SKM-1 (cell line): Measurements from ENCODE around the gene SYNE1.
A peak's percentile ranks its signal among the peaks of the same experiment; 100 is the strongest.

Source experiments
- DNase-seq: peaks from one replicate; lab custom pipeline; 2025; ENCODE audit not compliant: unreplicated experiment; lab: John Stamatoyannopoulos, UW

The SYNE1 gene

GRCh38 chr6:152379423-152379822, 257.7 kb downstream of the SYNE1 start:
- DNase-seq, result no peak

DNA sequence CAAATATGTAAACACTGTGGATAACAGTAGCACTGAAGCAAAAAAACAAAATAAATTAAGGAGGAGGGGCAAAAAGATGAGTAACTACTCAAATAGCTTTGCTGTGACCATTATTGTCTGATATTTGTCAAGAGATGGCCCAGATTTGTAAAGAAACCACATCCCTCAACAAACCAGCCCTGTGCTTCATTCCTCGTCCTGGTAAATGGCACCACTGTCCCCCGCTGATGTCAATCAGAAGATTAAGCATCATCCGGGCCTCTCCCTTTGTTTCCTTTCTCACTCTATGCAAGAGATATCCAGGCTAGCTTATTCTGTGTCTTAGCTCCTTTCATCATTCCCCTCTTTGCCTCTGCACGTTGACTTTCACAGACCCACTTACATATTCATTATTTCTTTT, 259.0 kb downstream of the SYNE1 start:
- no peak for DNase-seq

GRCh38 chr6:152375197-152375596, 262.0 kb downstream of the SYNE1 start:
- DNase-seq, result no peak

GRCh38 chr6:152372945-152373344, 264.2 kb downstream of the SYNE1 start:
- DNase-seq, result no peak

GRCh38 chr6:152371775-152372174, 265.4 kb downstream of the SYNE1 start:
- DNase-seq, result no peak

DNA sequence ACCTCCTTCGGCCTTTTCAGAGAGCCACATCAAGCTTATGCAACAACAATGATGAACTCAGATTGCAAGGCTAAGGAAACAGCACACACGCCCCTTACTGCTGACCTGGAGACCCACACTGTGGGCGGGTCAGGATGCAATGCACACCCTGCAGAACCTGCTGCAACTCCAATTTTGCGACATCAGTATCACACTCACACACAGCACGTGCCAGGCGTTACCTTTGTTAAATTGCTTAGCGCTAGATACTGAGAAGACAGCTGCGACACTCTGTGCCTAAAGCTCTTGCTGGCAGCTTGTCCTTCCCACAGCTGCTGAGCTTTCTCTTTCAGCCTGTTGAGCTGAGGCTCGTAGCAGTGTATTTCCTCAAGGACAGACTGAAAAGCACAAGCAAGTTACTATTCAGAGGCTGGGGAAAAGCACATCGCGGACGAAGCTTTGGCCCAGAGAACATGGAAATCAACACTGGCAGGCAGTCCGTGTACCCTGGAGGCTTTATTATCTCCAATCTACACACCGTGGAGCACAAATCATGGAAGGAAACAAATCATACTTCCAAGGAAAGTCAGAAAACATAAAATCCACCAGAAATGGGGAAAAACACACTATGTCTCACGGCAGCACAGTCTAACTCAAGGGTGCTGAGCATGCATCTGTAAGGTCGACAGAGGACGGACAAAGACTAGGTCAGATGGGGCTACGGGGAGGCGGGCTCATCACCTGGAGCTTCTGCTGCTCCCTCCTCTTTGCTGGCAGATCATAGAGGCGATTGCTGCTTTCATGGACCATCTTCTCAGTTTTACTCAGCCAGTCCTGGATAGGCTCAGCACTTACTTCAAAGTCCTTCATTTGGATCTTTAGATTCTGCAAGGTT, 268.2 kb downstream of the SYNE1 start:
- no peak for DNase-seq

DNA sequence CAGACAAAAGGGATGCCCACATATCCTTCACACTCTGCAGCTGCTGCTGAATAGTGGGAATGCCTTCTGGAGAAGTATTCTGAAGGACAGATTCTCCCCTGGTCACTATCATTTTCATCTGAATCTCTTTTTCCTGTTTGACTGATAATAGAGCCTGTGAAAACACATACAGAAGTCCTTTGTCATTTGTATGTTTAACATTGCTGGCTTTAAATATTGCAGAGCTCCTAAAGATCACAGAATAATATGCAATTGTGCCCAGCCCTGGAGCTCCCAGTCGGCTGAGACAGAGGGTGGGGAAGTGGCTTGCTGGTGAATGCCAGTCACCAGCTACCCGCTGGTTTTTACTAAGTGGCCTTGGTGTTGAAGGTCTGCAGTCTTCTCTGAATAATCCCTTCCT, 272.3 kb downstream of the SYNE1 start:
- no peak for DNase-seq

DNA sequence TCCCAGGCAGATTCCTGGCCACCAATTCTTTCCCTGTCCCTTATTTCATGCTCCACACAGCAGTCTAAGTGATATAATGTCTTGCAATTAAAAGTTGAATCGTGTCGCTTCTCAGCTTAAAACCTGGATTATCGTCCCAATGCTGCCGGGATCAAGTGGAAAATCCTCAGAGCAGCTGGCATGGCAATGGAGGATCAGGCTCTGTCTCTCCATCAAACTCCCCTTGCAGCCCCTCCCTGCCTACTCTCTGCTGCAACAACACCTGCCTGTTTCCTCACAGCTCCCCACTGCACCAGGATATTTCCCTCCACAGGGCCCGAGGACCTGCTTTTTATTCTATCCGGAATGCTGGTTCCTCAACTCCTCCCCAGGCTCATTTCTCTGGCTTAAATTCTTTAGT, 277.1 kb downstream of the SYNE1 start:
- no peak for DNase-seq

- DNase-seq, result peak; percentile 97
Measured at GRCh38 chr6:152356662-152357061, 280.5 kb downstream of the SYNE1 start.

DNA sequence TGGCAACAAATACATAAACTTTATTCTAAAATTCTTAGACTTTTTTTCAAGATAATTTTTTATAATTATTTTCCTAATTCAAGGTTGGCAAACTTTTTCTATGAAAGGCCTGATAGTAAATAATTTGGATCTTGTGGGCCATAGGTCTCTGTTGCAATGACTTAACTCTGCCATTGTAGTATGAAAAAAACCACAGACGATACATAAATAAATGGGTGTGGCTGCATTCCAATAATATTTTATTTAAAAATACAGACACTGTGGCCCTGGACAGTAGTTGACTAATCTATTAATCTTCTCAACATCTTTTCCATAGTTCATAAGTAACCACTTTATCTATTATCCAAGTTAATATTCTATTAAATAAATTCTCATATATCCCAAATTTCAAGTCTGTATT, 281.1 kb downstream of the SYNE1 start:
- no peak for DNase-seq

GRCh38 chr6:152355166-152355565, 282.0 kb downstream of the SYNE1 start:
- no peak for DNase-seq

DNA sequence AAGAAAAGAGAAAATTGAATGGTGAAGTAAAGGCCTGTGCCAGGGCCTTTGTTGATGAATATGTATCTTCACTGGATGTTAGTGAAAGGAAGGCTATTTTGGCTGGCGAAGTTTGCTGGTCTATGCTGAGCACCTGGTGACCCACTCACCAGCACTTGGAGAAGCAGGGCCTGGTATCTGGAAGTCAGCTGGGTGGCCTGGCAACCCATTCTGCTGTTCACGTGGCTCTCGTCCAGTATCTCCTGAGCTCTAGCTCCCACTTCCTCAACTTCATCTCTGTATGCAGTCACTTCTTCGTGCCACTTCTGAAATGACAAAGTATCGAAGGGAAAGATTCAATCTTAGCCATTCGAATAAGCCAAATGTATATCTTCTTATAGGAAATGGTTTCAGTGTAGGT, 283.7 kb downstream of the SYNE1 start:
- DNase-seq, result no peak

DNA sequence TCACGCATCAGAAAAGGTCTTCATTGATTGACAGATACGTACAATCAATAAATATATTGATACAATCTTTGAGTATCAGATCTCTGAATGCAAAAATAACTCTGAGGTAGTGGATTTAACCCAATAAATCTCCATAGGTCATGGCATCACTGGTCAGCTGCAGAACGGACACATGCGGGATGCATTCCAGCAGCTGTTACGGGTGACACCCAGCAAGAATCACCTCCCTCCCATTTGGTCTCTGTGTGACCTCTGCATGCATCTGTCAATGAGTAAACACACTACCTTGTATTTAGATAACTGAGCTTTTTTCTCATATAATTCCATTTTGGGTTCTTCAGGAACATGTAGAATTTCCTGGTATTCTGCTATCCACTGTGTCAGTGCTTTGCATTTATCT, 285.4 kb downstream of the SYNE1 start:
- DNase-seq, result no peak

GRCh38 chr6:152351110-152351509, 286.1 kb downstream of the SYNE1 start:
- no peak for DNase-seq

- DNase-seq, result no peak
Measured at GRCh38 chr6:152348116-152348515, 289.0 kb downstream of the SYNE1 start.

DNA sequence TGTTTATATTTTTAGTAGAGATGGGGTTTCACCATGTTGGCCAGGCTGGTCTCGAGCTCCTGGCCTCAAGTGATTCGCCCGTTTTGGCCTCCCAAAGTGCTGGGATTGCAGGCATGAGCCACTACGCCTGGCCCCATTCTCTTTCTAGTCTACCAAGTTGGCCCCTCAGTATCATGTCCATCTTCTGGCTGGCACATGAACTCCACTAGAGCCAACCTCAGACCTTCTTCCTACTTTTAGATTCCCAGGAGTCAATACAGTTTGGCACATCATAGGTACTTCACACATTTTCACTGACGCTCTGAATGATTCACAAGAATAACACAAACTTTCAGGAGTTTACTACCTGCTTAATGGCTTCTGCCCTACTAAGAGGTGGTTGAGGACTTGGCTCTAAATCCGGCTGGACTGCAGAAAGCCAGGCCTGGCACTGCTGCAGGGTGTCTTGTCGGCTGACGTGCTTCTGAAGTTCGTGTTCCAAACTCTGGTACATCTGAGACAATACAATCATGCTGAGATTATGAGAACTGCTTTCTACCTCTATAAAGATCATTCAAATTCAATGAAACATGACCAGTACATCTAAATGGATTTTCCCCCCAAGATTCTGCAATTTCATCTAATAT, 293.3 kb downstream of the SYNE1 start:
- DNase-seq, result no peak

GRCh38 chr6:152341596-152341995, 295.6 kb downstream of the SYNE1 start:
- DNase-seq, result no peak

- DNase-seq, result peak; percentile 17
Measured at GRCh38 chr6:152338335-152339125, 298.6 kb downstream of the SYNE1 start.

DNA sequence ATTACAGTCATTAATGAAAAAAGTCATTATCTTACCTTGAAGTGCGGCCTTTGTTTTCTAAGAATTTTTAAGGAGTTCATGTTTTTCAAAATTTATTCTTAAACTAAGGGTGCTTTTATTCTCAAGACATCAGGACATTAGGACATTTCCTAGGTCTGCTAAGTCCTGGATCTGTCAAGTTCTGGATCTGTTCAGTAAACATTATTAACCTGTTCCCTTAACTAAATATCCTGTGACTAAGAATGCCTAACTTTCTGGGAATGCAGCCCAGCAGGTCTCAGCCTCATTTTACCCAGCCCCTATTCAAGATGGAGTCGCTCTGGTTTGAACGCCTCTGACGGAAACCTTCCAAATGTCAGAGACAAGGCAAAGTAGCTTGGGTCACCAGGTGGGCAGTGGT, 302.6 kb downstream of the SYNE1 start:
- no peak for DNase-seq

DNA sequence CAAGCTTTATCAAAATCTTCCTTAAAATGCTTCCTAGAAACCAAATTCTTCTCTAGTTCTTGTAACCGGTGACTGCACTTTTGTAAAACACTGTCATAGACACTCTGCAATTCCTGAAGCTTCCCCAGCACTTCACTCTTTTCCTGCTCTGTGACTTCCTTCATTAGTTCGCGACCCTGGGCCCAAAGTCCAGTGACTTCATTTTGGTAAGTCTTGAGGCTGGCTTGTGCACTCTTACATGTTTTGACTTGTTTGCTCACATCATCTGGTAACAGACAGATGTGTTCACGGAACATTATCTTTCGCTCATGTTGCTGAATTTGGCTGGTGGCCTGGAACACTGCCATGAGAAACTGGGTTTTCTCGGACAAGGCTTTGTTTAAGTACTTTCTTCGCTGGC, 306.2 kb downstream of the SYNE1 start:
- no peak for DNase-seq

DNA sequence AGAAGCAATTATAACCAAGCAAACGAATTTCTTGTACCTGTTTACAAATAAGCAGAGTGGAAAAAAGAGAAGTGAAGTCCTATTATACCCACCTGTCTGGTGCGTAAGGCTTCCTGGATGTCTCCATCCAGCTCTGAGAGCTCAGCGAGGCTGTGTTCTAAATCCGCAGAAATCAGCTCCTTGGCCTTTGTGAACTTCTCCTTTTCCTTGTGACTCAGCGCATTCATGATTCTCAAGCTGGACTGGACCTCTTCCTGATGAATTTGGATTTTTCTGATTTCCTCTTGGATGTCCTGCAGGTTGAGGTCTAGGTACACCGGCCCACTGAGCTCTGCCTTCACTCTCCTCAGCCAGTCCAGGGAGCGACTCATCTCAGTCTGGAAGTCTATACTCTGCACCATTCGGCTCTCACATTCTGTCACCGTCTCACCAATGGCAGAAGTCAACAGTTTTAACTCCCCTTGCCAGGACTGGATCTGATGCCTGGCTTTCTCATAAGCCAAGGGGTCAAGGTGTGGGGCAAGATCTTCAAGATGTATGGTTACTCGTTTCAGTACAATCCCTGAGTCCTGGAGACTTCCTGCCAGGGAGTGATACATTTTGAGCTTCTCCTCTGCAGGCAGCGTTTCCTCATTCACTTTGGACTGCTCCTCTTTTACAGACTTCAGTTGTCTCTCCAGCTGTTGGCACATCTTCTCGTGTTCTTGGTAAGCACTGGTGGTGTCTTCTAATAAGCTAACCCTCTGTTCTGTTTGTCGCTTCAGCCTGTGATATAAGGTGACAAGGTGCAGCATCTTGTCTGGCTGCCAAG, 307.3 kb downstream of the SYNE1 start:
- peak; percentile 47 for DNase-seq
